ENCODE measurements around the gene ATG9A.

The ATG9A gene

DNA sequence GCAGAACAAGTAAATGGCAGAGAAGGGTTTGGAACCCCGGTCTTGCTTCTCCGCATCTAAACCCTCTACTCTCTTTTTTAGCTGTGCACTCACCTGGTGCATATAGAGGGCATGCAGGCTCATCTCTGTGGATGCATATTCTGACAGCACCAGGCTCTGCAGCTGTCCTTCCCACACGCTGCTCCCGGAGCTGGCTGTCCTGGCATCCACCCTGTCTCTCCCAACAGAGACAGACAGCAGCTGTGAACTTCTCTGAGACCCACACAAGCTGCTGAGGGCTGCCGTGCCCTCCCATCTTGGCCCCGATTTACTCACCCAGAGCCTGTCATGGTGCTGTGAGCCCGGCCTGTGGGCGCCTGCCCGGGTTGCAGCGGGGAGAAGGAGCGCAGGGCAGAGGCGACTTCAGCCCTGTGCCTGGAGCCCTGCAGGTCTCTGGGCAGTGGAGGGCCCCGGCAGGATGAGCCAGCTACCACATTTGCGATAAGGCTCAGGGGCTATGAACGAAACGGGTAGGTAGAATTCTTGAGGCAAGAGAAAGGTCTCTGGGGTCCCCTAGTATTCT lies 7.4 kb downstream of the ATG9A start (continued):
- TF ChIP-seq, protein P1, sequence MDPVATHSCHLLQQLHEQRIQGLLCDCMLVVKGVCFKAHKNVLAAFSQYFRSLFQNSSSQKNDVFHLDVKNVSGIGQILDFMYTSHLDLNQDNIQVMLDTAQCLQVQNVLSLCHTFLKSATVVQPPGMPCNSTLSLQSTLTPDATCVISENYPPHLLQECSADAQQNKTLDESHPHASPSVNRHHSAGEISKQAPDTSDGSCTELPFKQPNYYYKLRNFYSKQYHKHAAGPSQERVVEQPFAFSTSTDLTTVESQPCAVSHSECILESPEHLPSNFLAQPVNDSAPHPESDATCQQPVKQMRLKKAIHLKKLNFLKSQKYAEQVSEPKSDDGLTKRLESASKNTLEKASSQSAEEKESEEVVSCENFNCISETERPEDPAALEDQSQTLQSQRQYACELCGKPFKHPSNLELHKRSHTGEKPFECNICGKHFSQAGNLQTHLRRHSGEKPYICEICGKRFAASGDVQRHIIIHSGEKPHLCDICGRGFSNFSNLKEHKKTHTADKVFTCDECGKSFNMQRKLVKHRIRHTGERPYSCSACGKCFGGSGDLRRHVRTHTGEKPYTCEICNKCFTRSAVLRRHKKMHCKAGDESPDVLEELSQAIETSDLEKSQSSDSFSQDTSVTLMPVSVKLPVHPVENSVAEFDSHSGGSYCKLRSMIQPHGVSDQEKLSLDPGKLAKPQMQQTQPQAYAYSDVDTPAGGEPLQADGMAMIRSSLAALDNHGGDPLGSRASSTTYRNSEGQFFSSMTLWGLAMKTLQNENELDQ (tag by site-specific recombination; IDR thresholded peaks at IDR 0.05; ENCODE audit: low read depth), result no peak
- TF ChIP-seq ZIC2 (tag by site-specific recombination; IDR thresholded peaks at IDR 0.05), result no peak

DNA sequence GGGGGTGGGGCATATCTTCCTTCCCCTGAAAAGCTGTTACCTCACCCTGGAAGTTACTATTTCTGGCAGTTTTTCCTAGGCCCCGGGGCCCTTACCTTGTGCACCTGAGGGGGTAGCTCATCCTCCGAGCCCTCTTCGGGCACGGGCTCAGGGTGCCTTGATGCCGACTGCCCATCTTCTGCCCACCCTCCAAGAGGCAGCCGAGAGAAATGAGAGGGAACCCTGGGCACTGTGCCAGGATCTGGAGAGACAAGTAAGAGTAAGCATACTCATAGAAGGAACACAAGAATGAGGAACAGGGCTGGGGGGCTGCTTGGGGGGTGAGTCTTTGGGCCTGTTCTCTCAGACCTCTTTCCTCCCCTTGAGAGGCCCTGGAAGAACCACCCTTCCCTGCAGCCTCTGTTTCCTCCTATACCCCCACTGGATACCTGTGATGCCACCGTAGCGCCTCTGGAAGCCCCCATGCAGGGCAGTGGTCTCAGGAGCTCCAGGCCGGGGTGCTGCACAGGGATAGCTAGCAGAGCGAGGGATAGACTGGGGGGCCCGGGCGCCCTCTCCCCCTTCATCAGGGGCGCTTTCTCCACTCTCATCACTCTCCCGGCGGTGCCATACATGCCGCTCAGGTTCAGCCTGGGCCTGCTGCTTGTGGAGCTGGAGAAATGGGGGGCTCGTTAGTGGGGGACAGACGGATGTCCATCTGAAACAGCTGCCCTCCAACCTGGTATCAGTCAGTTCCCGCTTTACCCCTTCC lies 8.6 kb downstream of the ATG9A start:
- no peak overlapping the region for H3K27ac ChIP-seq (ENCODE audit: extremely low read depth, low read depth, low read length)
- ChIA-PET CTCF (interaction anchor here (0.8 kb wide), 1 partner anchor 74 kb away, joined by 3 read pairs; no protein-coding TSS in a partner anchor), POLR2A (interaction anchor here (0.9 to 6.2 kb wide), 4 partner anchors 9 to 74 kb away, joined by 3 to 42 read pairs (median 4); partner anchors contain the start of genes ANKZF1, ATG9A, GLB1L and STK16)
- no peaks in the 10 kb centered on the region for H3K9me3 ChIP-seq (ENCODE audit: control insufficient read depth, insufficient read depth, low read depth, low read length)
- TF ChIP-seq ZBTB48 (tag by site-specific recombination; IDR thresholded peaks at IDR 0.05), result peak; percentile 21; the same call in 1 of the 2 replicates
- TF ChIP-seq ZFP69B (tag by site-specific recombination; IDR thresholded peaks at IDR 0.05), result no peak
- H3K4me3 ChIP-seq (ENCODE audit: low read depth, low read length), result no peak overlapping the region
- no peaks in the 10 kb centered on the region for H3K4me1 ChIP-seq (ENCODE audit: control insufficient read depth, insufficient read depth, low read length)
- H3K36me3 ChIP-seq (ENCODE audit: control insufficient read depth in 2 of 2, insufficient read depth in 1 of 2, low read length in 2 of 2), result peaks cover 0 to 76% of the 10 kb centered on the region in 2 experiments

DNA sequence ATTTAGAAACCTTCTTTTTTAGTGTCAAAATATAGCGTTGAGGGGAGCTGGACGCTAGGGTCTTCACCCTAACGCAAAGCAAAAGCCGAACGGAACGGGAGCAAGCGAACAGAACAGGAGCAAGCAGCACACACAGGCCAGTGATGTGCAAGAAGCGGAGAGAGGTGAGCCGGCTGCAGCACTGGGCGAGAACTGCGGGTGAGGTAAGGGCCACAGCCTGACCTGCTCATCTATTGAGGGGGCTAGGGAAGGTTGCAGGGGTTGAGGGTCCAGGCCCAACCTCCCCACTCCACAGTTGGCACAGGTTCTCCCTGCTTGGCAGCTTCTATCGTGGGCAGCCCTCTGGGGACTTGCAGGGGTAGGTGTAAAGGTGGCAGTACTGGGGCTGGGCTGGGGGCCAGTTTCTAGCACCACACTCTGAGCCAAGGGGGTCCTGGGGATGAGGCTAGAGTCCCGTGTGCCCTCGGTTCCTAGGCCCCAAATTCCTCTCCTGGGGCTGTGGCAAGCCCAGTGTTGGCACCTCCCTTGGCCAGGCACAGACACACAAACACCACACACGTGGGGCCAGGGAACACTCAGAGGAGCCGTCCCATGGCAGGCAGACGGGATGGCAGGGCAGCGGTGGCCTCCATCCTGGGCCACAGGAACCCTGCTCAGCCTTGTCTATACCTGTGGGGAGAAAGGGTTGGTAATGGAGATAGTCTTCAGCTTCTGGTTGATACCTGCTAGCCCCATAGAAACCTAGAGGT lies 9.5 kb downstream of the ATG9A start:
- Histone ChIP-seq H3K27ac (ENCODE audit: extremely low read depth, low read depth, low read length) (no peak overlapping the region), H3K9me3 (ENCODE audit: control insufficient read depth, insufficient read depth, low read depth, low read length) (no peaks in the 10 kb centered on the region), H3K4me3 (ENCODE audit: low read depth, low read length) (no peak overlapping the region), H3K4me1 (ENCODE audit: control insufficient read depth, insufficient read depth, low read length) (no peaks in the 10 kb centered on the region), H3K36me3 (ENCODE audit: control insufficient read depth in 2 of 2, insufficient read depth in 1 of 2, low read length in 2 of 2) (peaks cover 3 to 76% of the 10 kb centered on the region in 2 experiments)
- POLR2A ChIA-PET, result interaction anchor here (1.2 to 6.2 kb wide), 5 partner anchors 7 to 59 kb away, joined by 3 to 42 read pairs (median 6); partner anchors contain the start of genes ANKZF1, ATG9A, DNAJB2 and ZFAND2B
- CTCF ChIA-PET, result interaction anchor here (0.6 to 2.6 kb wide), 3 partner anchors 14 to 75 kb away, joined by 3 to 9 read pairs (median 5); no protein-coding TSS in a partner anchor
- TF ChIP-seq ZNF404 (tag by site-specific recombination; IDR thresholded peaks at IDR 0.05) (no peak), ZNF544 (tag by site-specific recombination; IDR thresholded peaks at IDR 0.05) (no peak), ZNF560 (tag by site-specific recombination; IDR thresholded peaks at IDR 0.05; ENCODE audit: borderline replicate concordance) (no peak), ZNF335 (tag by site-specific recombination; conservative IDR thresholded peaks at IDR 0.05) (no peak), ZNF341 (tag by site-specific recombination; IDR thresholded peaks at IDR 0.05; ENCODE audit: low read depth) (no peak), ZBTB8A (tag by site-specific recombination; IDR thresholded peaks at IDR 0.05) (no peak), ZNF837 (tag by site-specific recombination; IDR thresholded peaks at IDR 0.05) (no peak), ZNF830 (tag by site-specific recombination; IDR thresholded peaks at IDR 0.05; ENCODE audit: low read depth) (no peak), KLF8 (tag by site-specific recombination; IDR thresholded peaks at IDR 0.05) (no peak), GLI4 (tag by site-specific recombination; IDR thresholded peaks at IDR 0.05) (no peak), ZNF266 (tag by site-specific recombination; IDR thresholded peaks at IDR 0.05; ENCODE audit: low read depth) (no peak), ZNF10 (tag by site-specific recombination; IDR thresholded peaks at IDR 0.05) (no peak), ZBTB20 (tag by site-specific recombination; IDR thresholded peaks at IDR 0.05) (no peak), ZNF2 (tag by site-specific recombination; IDR thresholded peaks at IDR 0.05) (no peak), ZNF571 (tag by site-specific recombination; IDR thresholded peaks at IDR 0.05) (no peak), ZNF501 (tag by site-specific recombination; IDR thresholded peaks at IDR 0.05) (no peak)
- TF ChIP-seq, protein P2, sequence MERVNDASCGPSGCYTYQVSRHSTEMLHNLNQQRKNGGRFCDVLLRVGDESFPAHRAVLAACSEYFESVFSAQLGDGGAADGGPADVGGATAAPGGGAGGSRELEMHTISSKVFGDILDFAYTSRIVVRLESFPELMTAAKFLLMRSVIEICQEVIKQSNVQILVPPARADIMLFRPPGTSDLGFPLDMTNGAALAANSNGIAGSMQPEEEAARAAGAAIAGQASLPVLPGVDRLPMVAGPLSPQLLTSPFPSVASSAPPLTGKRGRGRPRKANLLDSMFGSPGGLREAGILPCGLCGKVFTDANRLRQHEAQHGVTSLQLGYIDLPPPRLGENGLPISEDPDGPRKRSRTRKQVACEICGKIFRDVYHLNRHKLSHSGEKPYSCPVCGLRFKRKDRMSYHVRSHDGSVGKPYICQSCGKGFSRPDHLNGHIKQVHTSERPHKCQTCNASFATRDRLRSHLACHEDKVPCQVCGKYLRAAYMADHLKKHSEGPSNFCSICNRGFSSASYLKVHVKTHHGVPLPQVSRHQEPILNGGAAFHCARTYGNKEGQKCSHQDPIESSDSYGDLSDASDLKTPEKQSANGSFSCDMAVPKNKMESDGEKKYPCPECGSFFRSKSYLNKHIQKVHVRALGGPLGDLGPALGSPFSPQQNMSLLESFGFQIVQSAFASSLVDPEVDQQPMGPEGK (tag by site-specific recombination; IDR thresholded peaks at IDR 0.05), result no peak
- TF ChIP-seq, protein P3, sequence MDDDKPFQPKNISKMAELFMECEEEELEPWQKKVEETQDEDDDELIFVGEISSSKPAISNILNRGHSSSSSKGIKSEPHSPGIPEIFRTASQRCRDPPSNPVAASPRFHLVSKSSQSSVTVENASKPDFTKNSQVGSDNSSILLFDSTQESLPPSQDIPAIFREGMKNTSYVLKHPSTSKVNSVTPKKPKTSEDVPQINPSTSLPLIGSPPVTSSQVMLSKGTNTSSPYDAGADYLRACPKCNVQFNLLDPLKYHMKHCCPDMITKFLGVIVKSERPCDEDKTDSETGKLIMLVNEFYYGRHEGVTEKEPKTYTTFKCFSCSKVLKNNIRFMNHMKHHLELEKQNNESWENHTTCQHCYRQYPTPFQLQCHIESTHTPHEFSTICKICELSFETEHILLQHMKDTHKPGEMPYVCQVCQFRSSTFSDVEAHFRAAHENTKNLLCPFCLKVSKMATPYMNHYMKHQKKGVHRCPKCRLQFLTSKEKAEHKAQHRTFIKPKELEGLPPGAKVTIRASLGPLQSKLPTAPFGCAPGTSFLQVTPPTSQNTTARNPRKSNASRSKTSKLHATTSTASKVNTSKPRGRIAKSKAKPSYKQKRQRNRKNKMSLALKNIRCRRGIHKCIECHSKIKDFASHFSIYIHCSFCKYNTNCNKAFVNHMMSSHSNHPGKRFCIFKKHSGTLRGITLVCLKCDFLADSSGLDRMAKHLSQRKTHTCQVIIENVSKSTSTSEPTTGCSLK (tag by site-specific recombination; IDR thresholded peaks at IDR 0.05), result no peak

Measured in HEK293 (cell line).